Measurements from ENCODE around the gene ADTRP.

The ADTRP gene

GRCh38 chr6:11722805-11723631, 55.6 kb downstream of the ADTRP start:
- no peak for DNase-seq

- no peak for DNase-seq
Observed at GRCh38 chr6:11722220-11722619, 56.4 kb downstream of the ADTRP start.

- no peak for DNase-seq
Observed at GRCh38 chr6:11718463-11718862, 60.1 kb downstream of the ADTRP start.

- DNase-seq, result no peak
Observed at GRCh38 chr6:11718031-11718430, 60.6 kb downstream of the ADTRP start.

- no peak for DNase-seq
Observed at GRCh38 chr6:11714798-11715285, 63.8 kb downstream of the ADTRP start.

DNA sequence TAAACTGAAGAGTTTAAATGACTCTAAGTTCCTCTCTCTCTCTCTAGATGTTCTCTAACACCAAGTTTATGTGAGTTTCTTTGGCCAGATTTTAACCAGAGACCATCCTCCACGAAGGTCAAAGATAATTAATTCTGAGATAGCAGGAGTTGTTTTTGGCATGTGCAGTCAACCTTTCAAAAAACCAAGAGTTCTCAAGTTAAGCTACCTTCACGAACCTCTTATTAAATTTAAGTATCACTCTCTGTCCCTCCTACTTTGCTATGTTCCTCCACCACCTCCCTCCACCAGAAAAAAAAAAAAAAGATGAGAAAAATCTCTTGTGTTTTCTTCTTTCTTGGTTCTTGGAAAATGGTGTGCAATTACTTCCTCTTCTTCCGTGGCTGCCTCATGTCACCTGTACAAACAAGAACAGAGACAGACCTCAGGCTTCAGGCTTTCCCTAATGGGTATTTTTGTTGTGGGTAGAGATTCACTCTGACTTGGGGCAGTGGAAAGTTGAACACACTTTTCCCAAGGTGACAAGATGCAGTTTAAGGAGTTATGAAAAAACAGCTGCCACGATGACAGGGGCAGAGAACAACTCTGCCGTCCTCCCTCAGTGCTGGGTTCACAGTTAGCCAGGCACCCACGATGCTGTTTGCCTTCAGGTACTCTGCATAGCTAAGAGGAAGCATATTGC, 64.3 kb downstream of the ADTRP start:
- DNase-seq, result no peak

DNA sequence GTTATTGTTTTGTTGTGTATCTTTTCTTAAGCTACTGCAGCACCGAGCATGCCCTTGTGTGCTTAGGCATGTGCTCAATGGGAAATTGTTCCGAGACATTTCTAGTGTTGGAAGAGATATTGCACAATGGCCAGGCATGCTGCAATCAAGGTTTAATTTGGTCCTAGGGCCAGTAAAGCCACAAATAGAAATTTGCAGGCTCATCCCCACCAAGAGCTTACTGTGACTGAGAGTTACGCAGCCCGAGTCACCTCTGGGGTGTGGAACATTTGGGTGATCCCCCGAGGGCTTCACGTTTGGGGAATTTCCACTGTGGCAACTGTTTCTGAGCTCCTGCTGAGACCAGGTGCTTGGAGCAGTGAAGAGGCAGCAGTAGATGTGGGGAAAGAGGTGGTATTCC, 65.8 kb downstream of the ADTRP start:
- no peak for DNase-seq

- DNase-seq, result no peak
Observed at GRCh38 chr6:11711984-11712711, 66.5 kb downstream of the ADTRP start.

- no peak for DNase-seq
Observed at GRCh38 chr6:11711003-11711983, 67.3 kb downstream of the ADTRP start.

DNA sequence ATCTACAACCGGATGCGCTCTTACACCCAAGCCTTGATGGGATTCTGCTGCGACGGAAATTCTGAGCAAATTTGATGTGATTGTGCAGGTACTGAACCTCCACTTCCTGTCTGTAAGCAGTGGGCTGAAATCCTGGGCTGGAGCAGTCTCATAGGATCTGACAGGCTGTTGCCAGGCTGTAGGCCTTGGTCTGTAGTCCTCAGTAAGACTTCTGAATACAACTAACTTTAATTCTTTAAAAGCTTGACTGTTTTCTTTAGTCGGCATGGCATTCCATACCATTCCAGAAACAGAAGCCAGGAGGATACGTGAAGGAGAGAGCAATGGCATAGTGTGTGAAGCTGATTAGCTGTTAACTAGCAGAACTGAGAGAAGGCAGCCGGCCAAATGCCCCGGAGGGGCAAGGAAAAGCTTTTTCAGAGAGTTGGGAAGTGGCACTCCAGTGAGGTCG, 68.3 kb downstream of the ADTRP start:
- DNase-seq, result no peak

DNA sequence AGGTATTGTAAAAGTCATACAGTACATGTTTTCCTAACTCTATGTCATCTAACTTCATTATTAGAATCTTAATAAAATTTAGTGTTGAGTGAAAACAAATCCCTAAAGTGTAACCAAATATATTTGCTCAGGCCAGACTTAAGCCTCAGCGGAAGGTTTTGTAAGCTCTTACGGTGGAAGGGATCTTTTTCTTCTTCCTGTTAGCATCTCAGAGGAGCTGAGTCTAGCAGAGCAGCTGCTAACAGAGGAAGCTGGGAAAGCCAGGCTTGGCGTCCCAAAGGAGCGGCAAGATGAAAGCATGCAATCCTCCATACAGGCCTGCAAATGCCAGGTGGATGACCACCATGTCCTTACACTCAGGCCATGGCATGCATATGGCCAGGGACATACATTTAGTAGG, 72.4 kb downstream of the ADTRP start:
- no peak for DNase-seq

- no peak for DNase-seq
Observed at GRCh38 chr6:11705483-11705882, 73.1 kb downstream of the ADTRP start.

DNA sequence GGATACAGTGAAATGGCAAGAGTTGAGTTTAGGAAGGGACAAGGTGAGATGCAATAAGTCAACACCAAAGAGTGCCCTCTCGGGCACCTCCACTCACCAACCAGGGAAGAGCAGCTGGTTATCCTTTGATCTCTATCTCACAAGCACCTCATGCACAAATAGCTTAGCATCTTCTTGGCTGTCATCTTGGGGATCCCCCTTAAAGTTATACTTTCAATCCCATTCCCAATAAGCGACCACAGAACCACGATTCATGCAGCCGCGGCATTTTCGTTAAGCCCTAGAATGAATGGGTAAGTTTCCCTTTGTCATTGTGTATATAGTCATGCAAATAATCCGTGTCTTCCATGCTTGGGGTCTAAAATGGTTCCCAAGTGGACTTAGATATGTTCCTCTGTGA, 73.5 kb downstream of the ADTRP start:
- no peak for DNase-seq

DNA sequence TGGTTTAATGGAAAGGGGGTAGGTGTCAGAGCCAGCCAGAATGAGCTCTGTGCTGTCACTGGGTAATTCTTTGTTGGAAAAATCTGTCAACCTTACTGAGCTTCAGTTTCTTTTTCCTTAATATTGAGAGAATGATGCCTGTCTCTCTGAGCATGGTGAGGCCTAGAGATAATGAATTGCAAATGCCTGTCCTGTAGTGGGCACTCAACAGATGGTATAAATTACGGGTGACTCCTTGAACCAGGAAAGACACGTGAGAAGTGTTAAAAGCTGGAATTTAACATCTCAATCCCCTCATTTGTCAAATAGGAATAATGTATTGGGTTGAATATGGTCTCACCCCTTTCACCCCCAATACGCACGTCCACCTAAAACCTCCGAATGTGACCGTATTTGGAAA, 74.9 kb downstream of the ADTRP start:
- DNase-seq, result no peak

DNA sequence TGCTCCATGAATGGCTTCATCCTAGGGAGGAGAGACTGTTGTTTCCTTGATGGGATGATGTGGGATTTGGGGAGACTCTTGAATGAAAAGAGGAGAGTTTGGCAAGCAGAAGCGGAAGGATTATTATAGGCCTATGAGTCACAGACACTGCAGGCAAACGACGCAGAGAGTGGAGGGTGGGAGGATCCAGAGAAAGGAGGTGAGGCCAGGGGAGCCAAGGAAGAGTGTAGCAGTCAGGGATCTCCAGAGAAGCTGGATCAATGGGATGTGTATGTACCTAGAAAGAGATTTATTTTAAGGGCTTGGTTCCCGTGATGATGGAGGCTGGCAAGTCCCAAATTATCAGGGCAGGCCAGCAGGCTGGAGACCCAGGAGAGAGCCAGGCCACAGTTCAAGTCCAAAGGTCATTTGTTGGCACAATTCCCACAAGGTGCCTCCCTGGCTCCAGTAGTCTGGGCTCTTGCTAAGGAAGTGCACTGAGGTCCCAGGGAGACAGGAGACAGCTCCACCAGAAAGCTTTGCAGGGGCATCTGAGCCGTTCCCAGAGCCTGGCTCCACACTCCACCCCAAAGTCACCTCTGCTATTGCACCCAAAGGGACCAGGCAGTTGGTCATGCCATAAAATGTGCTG, 76.0 kb downstream of the ADTRP start:
- DNase-seq, result no peak

GRCh38 chr6:11702089-11702488, 76.5 kb downstream of the ADTRP start:
- DNase-seq, result no peak

- DNase-seq, result no peak
Observed at GRCh38 chr6:11701573-11701972, 77.0 kb downstream of the ADTRP start.

- no peak for DNase-seq
Observed at GRCh38 chr6:11700118-11700718, 78.4 kb downstream of the ADTRP start.

DNA sequence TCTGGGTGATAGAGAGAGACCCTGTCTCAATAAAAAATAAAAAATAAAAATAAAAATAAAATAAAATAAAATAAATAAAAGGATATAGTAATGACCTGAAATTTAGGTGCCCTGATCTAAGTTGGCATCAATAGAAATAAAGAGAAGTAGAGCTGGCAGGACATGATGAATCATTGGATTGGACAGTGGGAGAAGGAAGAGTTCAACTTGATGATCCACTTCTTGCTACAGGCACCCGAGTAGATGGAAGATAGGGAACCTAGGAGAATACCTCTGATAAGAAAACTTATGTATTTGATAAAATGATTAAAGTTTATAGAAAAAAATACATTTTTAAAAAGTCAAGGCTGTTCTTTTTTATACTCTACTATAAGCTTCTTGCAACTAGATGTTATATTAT, 79.0 kb downstream of the ADTRP start:
- no peak for DNase-seq

GRCh38 chr6:11692451-11693376, 85.9 kb downstream of the ADTRP start:
- no peak for DNase-seq

Data from effector CD8-positive, alpha-beta T cell (primary cell).